Germinal center (tissue), 1 donor: ENCODE data around the gene MYO18B.

Experiments
- DNase-seq: peaks from one replicate; pipeline ENCODE4 v3.0.0; 2012; ENCODE audit warnings: mixed read lengths, low spot score

Gene MYO18B

DNA sequence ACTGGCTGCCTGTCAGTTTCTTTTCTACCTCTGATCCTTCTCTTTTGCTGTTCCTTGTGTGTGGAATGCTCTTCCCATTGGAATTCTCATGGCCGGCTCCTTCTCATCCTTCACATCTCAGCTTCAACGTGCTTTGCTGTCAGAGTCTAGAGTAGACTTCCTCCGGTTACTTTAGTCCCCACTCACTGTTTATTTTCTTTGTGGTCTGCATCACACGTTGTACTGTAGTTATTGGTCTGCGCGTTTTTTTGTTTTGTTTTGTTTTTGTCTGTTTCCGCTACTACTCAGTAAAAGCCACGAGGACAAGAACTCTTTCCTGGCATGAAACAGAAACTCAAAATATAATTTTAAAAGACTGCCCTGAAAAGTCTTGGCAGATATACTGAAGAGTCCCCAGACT is 305.9 kb downstream of the MYO18B start:
- no peak for DNase-seq

DNA sequence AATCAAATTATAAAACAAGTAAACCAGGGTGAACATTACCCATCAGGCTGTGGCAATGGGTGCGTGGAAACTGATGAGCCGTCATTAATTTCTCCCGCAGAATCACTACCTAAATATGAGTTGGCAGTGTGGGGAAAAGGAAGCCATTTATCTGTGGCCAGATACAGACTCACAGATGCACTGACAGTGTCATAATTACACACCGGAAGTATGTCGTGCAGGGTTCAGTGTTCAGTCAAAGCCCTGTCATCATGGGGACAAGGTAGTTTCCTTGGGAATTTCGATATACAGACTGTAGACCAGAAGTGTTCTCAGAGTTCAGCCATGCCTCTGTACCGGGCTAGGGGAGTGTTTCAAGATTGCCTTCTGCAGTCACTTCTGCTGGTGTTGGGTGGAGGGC is 308.1 kb downstream of the MYO18B start:
- no peak for DNase-seq

DNA sequence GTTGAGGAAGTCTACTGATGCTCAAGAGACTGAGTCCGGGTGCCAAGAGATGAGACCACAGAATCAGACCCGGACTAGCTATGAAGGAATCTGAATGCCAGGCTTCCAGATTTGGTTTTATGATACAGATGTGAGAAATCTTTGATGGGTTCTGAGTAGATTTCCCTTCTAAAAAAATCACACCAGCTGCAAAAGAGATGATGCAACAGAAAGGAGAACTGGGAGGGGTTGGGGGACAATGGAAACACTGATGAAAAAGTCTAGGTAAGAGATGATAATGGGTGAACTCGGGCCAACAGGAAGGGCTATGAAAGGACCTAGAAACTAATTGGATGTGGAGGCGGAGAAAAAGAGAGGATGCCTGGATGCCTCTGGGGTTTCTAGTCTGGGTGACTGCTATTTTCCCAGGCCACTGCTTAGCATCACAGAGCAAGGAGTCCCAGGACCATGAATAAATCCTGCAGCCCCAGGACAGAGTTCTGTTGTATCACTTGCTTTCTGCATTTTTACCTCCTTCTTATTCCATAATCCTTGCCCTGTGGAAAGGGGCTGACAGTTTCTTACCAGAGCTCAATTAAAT is 311.8 kb downstream of the MYO18B start:
- DNase-seq = no peak

DNA sequence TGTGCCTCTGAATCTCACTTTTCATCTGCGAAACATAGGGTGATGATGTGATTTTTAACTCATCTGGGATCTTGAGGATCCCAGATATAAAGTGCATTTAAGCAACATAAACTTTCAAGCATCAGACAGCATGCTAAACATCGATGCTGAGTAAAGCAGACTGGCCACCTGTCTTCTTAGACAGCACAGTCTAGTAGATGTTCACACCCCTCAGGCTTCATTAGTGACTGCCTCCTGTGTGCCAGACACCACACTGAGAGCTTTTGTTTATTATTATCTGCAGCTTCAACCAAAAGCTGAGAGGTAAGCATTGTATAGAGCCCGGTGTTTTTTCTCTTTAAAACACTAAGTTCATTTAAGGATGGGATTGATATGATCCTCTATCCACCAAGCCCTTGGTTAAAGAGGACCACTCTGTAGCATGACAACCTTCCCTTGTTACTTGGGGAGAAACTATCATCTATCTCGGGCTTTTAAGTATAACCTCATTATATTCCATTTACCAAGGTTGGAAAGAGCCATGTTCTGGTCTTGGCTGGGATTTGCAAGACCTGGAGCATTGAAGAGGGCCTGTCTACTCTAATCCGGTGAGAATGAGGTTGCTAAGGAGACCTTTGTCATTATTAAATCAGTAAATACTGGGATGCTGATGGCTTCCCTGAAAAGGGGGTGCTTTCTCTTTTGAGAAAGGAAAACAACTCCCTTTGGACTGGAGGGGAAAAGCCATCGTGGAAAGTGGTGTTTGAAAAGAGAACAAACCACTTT is 313.0 kb downstream of the MYO18B start:
- DNase-seq = no peak

DNA sequence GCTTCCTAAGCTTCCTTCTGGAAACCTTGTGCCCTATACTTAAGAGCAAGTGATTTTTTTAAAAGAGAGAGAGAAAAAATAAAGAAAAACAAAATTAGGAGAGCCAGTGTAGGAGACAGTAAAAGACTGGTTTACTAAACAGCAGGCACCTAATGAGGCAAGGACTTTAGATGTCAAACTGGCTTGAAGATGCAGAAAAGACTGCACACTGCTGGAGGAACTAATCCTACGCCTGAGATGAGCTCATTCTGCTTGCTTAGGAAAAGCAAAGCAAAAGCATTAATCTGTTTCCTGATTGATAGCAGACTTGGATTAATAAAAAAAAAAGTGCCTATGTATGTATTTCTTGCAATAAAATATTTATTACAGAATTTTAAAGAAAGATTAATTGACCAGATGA is 313.7 kb downstream of the MYO18B start:
- DNase-seq = no peak

DNA sequence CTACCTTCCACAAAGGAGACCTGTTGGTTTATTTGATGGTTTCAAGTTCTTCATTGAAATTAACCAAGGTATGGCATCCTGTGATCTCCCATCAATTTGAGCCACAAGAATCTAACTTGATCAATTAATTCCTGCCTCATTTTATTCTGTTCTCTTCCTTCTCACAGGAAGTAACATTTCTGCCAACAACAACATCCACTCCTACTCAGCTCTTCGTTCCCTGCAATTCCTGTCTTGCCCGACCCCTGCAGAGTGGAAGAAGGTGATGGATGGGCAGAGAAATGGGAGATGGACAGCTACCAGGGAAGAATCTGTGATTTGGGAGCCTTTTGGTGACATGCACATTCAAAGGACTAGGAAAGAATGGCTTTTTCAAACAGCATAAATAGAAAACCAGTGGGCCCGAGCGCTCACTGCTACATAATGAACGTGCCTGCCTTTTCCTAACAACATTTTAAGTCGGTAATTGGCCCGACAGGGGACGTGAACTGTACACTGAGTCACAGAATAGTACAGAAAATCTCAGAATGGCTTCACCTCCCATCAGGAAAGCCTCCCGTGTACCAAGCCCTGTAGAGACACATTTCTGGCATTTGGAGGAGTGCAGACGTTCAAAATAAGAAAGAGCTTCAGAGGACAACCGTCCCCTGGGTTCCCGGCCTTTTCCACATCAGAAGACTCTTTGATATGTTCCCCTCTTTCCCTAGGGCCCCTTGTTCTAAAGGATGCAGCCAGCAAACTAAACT is 314.6 kb downstream of the MYO18B start:
- DNase-seq = no peak

DNA sequence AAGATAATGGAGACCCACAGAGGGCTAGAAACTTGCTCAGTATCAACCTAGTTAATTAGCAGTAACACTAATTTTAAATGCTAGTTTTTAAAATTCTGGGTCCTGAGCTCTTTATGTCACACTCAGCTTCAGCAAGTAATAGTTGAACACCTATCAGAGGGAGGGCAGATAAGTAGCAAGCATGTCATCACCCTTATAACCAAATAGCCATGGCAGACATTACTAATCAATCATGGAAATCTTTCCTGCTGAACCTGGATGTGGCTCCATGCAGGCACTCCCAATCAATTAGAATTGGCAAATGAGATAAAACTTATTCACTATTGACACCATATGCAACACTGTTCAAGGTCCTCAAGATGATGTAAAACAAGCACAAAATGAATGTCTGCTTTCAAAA is 315.7 kb downstream of the MYO18B start:
- no peak for DNase-seq

DNA sequence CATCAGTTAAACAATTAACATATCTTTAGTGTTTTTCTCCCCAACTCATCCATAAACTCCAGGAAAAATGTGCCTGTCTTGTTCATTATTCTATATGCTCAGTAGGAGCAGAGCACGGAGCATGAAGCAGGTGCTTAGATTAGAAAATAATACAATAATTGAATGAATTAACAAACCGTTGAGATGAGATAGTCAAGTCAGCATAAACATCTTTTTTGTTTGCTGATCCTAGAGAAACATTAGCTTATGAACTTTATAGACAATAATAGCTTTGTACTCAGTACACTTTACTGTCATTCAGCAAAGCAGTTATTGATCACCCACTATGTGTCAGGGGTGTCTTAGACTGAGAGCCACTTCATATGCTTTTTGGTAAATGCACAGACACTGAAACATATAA is 322.1 kb downstream of the MYO18B start:
- no peak for DNase-seq

DNA sequence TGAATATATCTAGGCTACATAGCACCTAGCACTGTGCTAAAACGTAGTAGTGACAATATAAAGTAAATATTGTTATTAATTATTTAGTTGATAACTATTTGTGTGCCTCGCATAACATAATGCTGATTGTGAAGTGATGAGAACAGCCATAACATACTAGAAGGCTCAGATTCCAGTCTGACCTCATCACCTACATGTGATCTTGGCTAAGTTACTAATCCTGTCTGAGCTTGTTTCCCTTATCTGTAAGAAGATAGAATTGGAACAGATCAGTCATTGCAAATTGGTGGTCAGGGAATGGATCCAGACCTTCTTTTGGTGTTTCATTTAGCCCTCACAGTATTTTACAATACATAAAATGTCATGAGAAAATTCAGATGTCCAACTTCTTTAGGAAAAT is 323.9 kb downstream of the MYO18B start:
- DNase-seq = no peak

DNA sequence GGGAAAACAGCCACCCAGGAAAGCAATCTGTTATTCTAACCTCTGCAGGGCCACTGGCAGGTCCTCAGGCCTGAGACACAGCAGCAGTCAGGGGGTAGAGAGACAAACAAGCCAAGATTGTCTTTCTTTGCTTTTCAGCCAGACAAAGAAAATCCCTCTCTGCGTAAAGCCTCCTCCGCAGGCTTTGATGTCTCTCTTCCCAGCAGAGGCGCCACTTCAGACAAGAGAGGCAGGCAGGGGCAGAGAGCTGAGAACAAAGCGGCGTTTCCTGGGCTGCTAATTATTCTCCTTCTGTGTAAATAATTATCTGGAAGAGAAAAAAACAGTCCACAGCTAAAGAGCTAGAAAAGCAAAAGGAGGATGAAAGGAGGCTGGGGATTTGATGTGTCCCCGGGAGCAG is 324.5 kb downstream of the MYO18B start:
- no peak for DNase-seq

DNA sequence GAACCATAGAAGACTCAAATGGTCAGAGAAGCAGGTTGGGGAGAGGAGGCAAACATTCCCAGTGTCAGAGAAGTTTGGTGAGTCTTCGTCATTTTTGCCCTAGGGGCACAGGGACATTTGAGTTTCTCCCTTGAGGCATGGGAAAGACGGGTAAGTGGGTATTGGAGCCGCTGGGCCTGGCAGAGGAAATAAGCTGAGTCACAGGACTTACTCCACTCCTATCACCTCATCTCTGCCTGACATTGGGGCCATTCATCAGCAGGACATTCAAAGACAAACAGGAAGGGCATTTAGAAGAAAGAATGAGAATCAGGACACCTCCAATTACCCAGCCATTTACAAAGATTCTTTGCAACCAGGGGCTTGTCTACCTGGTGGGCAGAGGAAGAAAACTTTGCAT is 326.6 kb downstream of the MYO18B start:
- DNase-seq = no peak

DNA sequence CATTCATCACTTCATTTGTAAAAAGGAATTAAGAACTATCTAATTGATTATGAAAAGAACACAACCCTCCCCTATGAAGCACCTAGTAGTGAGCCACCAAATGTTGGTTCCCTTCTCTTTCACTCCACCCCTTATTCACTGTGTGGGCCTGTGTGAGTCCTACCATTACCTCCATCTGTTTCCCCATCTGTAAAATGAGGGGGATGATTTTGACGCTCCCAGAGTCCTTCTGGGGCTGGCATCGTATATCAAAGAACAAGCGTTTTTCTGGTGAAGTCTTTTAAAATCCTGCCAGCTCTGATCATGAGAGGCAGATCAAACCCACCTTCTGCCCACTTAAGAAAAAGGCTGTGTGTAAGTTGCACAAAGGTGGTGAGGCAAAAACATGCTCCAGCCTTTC is 330.6 kb downstream of the MYO18B start:
- no peak for DNase-seq

DNA sequence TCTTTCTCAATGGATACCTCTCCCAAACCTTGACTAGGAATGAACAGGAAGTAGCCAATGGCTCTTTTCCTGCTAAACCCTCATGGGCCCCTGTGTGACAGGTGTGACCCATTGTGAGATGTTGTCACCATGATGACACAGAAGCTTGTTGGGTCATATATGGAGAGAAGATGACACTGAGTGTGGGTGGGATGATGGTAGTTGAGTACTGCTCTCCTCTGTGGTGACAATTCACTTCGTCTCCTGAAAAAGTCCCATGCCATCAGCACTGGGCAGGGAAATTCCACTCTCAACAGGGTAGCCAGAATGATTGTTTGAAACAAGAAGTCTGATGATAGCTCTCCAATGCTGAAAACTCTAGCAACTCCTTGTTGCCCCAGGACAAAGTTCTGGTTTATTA is 333.3 kb downstream of the MYO18B start:
- no peak for DNase-seq

DNA sequence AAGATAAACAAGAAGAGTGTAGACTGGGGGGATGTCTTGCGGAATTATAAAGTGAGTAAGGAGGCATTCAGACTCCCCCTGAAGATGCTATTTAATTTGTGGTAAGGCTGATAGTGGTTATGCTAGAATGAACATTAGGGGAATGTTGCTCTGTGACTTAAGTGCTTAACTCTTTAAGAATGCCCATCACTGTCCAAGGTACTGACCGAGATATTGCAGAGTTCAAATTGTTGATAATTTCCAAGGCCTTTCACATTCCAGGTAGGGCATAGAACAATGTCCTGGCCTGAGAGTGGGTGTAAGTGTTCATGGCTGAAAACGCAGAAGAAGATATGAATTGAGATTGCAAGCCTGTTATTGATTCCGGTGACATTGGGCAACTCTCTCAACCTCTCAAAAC is 337.0 kb downstream of the MYO18B start:
- no peak for DNase-seq
